Cardiac fibroblast (primary cell): ENCODE data around the gene POC1A.

Experiments used
- DNase-seq, 2 donors: peaks; one replicate each; pipeline versions ENCODE4 v3.0.0 to v3.0.0-alpha.2; 2010; ENCODE audit warnings: low read depth in 2 of 2
- H3K4me3 ChIP-seq, 2 donors: replicated peaks in 1 of 2; 1 replicate in 1 of 2; 2 replicates in 1 of 2; pipeline ENCODE4 v1.5.1; 2011; ENCODE audit warnings: low read depth in 2 of 2, low read length in 2 of 2, mild to moderate bottlenecking in 2 of 2, moderate library complexity in 1 of 2
- CTCF ChIP-seq: IDR thresholded peaks from one replicate; pipeline ENCODE4 v1.5.1; 2011; ENCODE audit warnings: low read depth, mild to moderate bottlenecking, low read length, inconsistent platforms

Gene POC1A

DNA sequence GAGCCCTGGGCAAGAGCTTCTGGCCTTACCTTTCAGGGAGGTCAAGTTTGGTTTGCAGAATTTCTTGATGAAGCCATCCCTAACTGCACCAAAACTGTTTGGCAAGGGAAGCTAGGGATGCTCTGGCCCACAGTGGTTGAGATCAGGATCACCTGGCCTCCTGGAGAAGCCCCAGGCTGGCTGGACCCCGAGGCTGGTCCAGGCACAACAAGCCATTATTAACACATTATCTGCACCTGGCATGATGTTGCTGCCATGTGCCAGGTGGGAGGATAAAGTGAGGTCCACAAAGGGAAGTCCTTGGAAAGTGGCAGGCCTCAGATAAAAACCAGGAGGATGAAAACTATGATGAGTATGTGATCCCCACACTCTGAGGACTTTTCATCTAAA lies 62.0 kb downstream of the POC1A start:
- DNase-seq, result no peak
- no peak overlapping the region for H3K4me3 ChIP-seq
- TF ChIP-seq CTCF, result no peak

DNA sequence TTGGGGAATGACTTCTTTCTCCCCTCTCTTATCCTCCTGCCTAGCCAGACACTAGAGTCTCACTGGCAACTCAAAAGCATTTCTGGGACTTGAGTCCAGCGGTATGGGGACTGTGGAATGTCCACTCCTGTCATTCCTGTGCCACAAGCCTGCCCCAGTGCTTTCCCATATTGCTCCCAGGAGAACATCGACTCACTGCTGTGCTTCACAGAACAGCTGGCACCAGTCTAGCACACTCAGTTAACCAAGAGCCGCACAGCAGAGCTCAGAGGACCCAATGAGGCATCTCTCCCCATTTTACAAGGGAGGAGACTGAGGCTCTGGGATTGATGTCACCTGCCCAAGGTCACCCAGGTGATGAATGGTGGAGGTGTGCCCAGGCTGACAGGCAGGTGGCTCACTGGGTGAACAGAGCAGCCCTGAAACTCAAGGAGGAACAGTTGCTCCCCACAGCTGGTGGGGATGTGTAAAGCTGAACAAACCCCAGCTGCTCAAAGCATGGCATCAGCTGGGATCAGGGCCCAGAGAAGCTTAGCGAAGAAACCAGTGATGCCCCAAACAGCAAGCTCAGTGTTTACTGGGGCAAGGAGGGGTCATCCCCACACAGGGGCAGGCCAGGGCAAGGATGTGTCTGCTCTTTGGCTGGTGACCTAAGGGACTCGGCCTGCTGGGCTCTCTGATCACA lies 62.5 kb downstream of the POC1A start:
- DNase-seq, result peak in 1 of 2 donors; percentile 49
- H3K4me3 ChIP-seq, result no peak overlapping the region

DNA sequence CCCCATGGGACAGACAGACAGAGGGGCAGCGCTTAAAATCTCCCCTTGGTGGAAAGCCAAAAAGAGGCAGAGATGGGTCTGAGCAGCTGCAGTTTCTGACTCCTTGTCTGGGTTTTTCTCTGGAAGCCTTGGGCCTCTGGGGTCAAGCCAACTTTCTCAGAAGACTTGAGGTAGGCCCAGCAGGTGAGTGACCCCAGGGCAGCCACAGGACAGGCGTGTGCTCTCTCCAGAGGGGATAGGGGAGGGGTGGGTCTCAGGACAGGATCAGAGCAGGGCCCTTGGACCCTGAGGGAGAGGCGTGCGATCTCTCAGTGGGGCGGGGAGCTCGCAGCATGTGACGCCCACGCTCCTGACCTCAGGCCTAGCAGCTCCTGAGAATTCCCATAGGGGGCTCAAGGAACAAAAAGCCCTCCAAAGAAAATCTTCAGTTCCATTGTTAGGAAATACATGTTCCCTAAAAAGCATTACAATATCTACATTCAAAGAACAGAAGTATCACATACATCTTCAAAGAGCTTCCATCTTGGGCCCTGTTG lies 63.2 kb downstream of the POC1A start:
- no peak for TF ChIP-seq CTCF
- H3K4me3 ChIP-seq, result no peak overlapping the region
- peak in 1 of 2 donors; percentile 18 for DNase-seq

More for the DNA sequence above, 62.5 kb downstream of the POC1A start:
- no peak for TF ChIP-seq CTCF

- peak; percentile 83 to 86 for DNase-seq
- no peak for TF ChIP-seq CTCF
- H3K4me3 ChIP-seq, result no peak overlapping the region
These were observed 63.9 kb downstream of the POC1A start for GRCh38 chr3:52090131-52090932.

GRCh38 chr3:52089691-52090090 lies 64.5 kb downstream of the POC1A start:
- no peak for TF ChIP-seq CTCF
- DNase-seq, result no peak
- H3K4me3 ChIP-seq, result no peak overlapping the region

GRCh38 chr3:52088445-52089367 lies 65.5 kb downstream of the POC1A start:
- H3K4me3 ChIP-seq, result no peak overlapping the region
- no peak for TF ChIP-seq CTCF
- DNase-seq, result peak; percentile 76 to 89
